Uterus (tissue), 2 donors: Measurements from ENCODE around the gene TMPRSS6.

Experiments used
- CTCF ChIP-seq, 4 experiments: fragments of 200-600 bp in 2 of 4; fragments of 450-650 bp in 2 of 4; sonication (generic) in 2 of 4; IDR thresholded peaks; one replicate each; pipeline ENCODE4 v1.5.1; 2016 to 2019; ENCODE audit warnings: antibody characterized with exemption in 4 of 4, mild to moderate bottlenecking in 2 of 4, moderate library complexity in 1 of 4
- POLR2A ChIP-seq, 2 donors: fragments of 450-650 bp; IDR thresholded peaks; one replicate each; pipeline ENCODE4 v1.6.1; 2016; ENCODE audit warnings: antibody characterized with exemption in 2 of 2, mild to moderate bottlenecking in 1 of 2, moderate library complexity in 1 of 2

- TF ChIP-seq POLR2A (IDR thresholded peaks at IDR 0.05) = no peak
- TF ChIP-seq CTCF (IDR thresholded peaks at IDR 0.05) = no peak
Measured at GRCh38 chr22:37155971-37156370, 46.5 kb upstream of the TMPRSS6 start.
